Skin of body (tissue), 2 donors: ENCODE results near the gene NT5DC2. TPM values are rescaled to one million over a fixed set of nuclear protein-coding genes. Genes with fewer than 3 reads are reported as not detected.

Experiments used
- DNase-seq: peaks from one replicate; lab custom pipeline; 2025; lab: John Stamatoyannopoulos, UW
- total RNA-seq: library from RNA; depleted of rRNA; stranded (reverse); fragments of >200 nt; gene quantifications from one replicate; pipeline ENCODE4 v1.2.3, GENCODE V29; 2014

NT5DC2 gene
- total RNA-seq, 1 donor from 2014 or later = 32.7 TPM

- DNase-seq = no peak
These were observed 20.9 kb downstream of the NT5DC2 start for GRCh38 chr3:52512727-52513126.

DNA sequence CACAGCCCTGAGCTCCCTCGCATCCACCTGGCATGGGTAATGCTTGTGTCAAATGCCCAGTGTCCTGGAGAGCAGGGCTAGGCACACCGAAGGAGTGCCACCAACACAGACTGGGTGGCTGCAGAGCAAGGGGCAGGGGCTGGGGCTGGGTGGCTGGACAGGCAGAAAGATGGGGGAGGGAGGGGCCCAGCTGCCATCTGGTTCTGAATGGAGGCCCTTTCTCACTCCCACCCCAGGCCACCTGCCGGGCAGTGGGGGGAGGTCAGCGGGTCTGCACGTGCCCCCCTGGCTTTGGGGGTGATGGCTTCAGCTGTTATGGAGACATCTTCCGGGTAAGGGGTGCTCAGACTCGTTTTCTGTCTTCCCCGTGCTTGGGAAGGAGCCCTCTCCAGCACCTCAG, 21.6 kb downstream of the NT5DC2 start:
- DNase-seq = no peak

DNA sequence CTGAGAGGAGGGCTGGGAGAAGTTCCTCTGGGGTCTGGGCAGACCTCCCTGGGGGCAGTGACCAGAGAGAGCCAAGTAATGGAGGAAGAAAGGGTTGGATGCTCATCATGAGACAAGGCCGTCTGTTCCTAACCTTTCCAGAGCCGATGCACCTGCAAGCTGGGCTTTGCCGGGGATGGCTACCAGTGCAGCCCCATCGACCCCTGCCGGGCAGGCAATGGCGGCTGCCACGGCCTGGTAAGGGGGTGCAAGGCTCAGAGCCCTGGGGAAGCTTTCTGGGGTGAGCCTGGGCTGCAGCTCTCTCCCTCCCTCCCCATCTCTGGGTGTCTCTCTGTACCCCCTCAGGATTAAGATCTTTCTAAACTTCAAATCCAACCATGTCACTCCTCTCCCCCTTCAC, 22.1 kb downstream of the NT5DC2 start:
- no peak for DNase-seq

- DNase-seq = no peak
These were observed 23.8 kb downstream of the NT5DC2 start for GRCh38 chr3:52509753-52510328.

GRCh38 chr3:52507359-52507758, 26.3 kb downstream of the NT5DC2 start:
- DNase-seq = no peak

GRCh38 chr3:52506266-52506966, 27.2 kb downstream of the NT5DC2 start:
- DNase-seq = no peak

DNA sequence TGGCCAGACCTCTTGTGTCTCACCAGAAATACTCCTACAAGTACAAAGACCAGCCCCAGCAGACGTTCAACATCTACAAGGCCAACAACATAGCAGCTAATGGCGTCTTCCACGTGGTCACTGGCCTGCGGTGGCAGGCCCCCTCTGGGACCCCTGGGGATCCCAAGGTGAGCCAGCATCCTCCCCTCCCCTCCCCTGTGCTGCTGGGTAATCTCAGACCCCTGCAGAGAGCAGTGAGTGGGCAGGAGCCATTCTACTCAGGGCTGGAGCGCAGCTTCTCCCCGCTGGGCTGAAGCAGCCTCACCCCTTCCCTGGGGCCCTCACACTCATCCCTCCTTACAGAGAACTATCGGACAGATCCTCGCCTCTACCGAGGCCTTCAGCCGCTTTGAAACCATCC, 28.7 kb downstream of the NT5DC2 start:
- DNase-seq = no peak

DNA sequence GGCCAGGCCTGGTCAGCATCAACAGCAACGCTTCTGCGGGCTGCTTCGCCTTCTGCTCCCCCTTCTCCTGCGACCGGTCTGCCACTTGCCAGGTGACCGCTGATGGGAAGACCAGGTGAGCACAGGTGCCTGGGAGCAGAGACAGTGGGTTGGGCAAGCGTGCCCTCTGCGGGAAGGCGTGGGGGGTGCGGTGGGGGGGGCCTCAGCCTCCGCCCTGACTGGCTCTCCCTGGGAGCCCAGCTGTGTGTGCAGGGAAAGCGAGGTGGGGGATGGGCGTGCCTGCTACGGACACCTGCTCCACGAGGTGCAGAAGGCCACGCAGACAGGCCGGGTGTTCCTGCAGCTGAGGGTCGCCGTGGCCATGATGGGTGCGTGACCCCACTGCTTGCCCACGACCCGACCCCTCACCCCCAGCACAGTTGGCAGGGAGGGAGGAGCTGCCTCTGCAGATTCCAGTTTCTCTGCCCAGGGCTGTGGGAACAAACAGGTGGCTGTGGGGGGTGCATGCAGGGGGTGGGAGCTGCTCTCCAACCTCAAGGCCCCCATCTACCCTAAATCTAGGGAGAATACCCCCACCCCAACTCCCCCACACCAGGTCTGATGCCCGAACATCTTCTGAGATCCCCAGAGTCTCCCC, 29.8 kb downstream of the NT5DC2 start:
- no peak for DNase-seq

DNA sequence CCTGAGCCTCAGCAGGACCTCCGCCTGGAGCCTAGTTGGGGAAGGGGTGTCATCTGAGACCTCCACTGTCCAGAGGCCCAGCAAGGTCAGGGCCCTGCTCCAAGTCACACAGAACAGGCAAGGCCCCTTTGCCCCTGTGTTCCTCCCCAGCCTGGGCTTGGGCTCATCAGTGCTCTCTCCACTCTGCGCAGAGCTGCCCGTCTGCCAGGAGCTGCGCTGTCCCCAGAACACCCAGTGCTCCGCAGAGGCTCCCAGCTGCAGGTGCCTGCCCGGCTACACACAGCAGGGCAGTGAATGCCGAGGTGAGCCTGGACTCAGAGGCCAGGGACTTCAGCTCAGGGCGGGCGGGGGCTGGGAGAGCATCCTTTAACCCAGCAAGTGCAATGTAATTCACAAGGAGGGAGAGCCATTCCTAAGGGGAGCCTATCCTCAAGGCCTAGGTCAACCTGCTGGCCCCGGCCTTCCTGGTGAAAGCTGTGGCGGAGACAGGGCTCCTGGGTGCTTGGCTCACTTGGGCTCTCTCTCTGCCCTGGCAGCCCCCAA, 30.8 kb downstream of the NT5DC2 start:
- no peak for DNase-seq

- no peak for DNase-seq
These were observed 31.7 kb downstream of the NT5DC2 start for GRCh38 chr3:52502001-52502400.

DNA sequence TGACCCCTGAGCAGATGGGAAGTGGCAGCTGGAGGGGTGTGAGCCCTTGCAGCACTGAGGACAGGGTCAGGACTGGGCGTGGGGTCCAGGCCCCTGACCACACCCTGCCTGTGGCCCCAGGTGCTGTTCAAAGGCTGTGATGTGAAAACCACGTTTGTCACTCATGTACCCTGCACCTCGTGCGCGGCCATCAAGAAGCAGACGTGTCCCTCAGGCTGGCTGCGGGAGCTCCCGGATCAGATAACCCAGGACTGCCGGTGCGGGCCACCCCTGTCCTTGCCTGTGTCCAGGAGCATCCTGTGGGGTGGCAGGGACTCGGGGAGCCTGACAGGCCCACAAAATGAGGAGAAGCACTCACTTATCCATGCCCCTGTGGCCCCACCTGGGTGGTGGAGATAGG, 32.6 kb downstream of the NT5DC2 start:
- no peak for DNase-seq

DNA sequence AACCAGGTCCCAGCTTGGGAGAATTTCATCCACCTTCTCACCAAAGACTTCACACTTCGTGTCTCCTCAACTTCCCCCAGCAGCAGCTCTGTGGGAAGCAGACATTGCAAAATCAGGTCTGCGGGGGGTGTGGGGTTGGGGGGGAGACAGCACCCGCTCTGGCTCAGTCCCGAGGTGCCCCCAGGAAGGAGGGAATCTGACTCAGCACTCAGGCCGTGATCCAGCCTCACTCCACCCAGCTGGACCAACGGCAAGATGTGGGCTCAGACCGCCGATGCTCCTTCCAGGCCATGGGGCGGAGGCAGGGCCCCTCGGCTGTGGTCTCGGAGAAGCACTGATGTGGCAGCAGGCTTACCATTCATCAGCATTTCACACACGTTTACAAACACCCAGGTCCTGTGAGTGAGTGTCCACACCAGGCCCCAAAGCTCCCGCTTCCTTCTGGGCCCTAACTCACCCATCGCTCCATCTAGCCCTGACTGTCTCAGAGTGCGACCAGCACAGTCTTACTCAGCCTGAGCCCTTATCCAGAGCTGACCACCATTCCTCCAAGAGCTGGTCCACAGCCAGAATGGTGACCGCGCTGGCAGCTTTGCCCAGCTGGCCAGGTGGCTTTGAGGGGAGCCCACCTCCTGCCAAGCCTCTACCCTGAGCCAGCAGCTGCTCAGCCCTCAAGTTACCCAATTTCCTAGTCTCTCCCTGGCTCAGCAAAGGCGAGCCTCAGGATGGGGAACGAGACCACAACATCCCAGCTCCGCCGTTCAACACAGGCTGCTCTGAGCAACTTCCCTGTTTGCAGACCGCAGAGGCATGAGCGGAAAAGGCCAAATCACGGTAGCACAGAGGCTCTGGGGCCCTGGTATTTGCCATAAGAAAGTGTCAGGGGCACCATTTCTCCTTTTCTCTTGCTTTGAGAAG, 35.3 kb downstream of the NT5DC2 start:
- no peak for DNase-seq

DNA sequence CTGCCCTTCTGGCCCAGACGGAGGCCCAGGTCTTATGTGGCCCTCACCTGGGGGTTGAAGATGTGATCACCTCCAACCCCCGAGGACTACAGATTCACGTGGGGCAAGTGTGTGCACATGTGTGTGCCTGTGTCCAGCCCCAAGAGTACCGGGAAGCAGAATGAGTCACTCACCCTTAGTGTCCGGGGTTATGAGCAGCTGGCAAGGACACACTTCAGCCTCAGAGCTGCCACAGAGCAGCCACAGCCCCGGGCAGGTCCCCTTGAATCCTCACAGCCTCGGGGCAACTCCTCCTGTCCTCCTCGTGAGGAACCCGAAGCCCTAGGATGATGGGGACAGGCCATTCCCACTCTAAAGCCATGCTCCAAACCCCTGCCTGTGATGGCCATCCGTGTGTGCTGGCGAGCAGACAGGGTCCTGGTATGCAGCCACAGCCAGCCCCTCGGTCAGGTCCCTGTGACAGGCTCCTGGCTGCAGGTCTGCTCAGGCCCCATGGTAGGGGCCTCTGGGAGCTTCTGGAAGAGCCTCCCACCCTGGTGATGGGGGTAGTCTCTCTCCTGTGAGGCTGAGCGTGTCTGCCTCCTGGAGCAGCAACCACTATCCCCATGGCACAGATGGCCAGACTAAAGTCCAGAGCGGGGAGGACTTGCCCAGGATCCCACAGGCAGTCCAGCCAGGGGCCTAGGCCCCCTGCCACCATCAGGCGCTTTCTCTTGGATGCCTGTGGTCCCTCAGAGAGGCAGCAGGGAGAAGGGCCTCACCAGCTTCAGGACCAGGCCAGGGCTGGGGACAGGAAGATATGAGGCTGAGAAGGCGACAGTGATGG, 37.7 kb downstream of the NT5DC2 start:
- no peak for DNase-seq

GRCh38 chr3:52494886-52495495, 38.7 kb downstream of the NT5DC2 start, which contains the start of gene STAB1:
Gene STAB1 (plus strand): TSS chr3:52495338. CDS start chr3:52495414, 76 bp downstream.
- no peak for DNase-seq

GRCh38 chr3:52494445-52494844, 39.2 kb downstream of the NT5DC2 start:
- no peak for DNase-seq

DNA sequence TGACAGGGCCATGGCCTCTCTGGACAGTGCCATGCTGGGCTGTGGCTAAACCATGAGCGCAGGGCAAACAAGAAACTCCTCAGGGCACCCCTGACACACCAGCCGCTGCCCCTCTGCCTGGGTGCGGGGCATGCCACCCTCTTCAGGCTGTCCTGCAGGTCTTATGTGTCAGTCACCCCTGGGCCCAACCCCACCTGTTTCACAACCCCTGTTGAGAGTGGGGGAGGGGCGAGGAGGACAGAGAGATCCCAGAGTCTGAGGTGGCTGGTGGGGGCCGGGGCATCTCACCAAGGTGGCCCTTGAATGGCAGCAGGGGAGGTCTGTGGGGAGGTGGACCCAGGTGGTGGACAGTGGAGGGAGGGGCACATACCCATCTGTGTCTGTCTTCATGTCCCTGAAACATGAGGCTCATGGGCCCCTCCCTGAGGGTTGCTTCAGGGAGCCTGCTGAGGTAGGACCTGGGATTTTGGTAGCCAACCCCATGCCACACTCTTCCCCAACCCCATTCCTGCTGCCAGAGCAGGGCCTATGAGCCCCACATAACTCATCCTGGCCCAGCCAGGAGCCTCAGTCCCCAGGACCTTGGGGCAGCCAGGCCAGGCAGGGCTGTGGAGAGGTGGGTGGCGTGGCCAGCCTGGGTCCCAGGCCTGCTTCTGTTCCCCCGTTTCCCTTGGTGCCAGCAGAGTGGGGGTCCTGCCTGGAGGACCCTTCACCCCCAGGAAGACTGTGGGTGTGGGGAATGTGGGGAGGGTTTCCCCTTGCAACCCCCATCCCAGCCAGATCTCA, 40.2 kb downstream of the NT5DC2 start:
- no peak for DNase-seq

DNA sequence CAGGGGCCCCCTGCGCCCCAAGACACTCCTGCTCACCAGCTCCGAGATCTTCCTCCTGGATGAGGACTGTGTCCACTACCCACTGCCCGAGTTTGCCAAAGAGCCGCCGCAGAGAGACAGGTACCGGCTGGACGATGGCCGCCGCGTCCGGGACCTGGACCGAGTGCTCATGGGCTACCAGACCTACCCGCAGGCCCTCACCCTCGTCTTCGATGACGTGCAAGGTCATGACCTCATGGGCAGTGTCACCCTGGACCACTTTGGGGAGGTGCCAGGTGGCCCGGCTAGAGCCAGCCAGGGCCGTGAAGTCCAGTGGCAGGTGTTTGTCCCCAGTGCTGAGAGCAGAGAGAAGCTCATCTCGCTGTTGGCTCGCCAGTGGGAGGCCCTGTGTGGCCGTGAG, 41.6 kb downstream of the NT5DC2 start:
- no peak for DNase-seq

- DNase-seq = no peak
These were observed 42.6 kb downstream of the NT5DC2 start for GRCh38 chr3:52490939-52491526.
